ENCODE data around the gene ANKRD13C.

The ANKRD13C gene

DNA sequence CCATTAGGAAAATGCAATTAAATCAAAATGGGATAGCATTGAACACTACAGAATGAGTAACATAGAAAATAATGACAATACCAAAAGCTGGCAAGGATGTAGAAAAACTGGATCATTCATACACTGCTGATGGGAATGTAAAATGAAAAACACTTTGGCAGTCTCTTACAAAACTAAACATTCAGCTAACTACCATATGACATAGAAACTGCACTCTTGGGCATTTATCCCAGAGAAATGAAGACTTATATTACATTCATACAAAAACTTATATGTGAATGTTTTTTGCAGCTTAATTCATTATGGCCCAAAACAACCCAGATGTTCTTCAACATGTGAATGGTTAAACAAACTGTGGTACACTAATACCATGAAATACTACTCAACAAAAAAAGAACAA, 66.4 kb downstream of the ANKRD13C start:
- DNase-seq, result no peak

DNA sequence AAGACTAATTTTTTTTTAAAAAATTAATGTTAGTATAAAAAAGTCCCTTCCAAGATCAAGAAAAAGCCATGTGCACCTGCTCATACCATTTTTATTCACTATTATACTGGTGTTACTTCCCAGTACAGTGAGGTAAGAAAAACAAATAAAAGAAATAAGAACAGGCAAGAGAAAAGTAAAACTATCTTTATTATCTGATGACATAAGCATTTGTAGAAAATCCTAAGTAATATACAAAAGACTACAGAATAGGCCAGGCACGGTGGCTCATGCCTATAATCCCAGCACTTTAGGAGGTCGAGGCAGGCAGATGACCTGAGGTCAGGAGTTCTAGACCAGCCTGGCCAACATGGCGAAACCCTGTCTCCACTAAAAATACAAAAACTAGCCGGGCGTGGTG, 68.1 kb downstream of the ANKRD13C start:
- DNase-seq, result no peak

DNA sequence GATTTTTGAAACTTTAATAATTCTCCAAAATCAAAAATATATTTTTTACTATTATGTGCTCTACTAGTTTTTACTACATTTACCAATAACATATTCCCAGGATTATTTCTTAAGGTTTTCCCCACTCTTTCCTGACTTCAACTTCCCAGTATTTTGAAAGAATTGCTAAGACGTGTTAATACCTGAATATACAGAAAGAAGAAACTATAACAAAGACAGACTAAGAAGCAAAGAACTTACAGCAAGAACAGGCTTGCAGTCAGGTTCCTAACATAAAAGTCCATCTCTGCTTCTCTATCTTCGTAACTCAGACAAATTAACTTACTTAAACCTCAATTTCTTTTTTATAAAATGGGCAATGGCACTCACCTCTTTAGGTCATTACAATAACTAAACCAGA, 70.2 kb downstream of the ANKRD13C start:
- DNase-seq, result no peak

DNA sequence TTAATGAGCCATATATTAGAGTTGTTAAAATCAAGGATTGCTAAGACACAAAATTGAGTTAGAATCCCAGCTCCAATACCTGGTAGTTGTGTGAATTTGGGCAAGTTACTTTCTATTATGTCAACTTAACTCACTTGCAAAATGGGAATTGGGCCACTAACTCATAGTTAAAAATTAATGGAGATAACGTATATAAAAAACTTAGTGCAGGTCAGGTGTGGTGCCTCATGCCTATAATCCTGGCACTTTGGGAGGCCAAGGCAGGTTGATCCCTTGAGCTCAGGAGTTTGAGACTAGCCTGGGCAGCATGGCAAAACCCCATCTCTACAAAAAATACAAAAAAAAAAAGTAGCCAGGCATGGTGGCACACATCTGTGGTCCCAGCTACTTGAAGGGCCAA, 75.8 kb downstream of the ANKRD13C start:
- DNase-seq, result no peak

DNA sequence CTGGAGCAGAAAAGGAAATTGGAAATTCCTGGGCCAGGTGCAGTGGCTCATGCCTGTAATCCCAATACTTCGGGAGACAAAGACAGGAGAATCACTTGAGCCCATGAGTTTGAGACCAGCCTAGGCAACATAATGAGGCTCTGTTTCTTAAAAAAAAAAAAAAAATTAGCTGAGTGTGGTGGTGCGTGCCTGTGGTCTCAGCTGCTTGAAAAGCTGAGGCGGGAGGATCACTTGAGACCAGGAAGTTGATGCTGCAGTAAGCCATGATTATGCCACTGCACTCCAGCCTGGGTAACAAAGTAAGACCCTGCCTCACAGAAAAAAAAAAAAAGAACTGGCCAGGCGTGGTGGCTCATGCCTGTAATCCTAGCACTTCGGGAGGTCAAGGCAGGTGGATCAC, 76.6 kb downstream of the ANKRD13C start:
- DNase-seq, result no peak

DNA sequence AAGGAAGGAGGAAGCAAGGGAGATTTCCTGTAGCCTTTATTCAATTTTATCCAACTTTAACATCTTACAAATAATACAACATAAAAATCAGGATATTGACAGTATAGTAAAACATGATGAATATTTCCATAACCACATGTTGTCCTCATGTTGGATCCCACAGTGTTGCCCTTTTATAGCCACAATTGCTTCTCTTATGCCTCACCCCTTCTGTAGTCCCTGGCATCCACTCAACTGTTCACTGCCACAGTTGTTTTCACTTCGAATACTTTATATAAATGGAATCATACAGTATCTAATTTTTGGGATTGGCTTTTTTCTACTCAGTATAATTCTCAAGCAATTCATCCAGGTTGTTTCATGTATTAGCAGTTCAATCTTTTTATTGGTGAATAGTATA, 88.6 kb downstream of the ANKRD13C start:
- DNase-seq, result no peak

DNA sequence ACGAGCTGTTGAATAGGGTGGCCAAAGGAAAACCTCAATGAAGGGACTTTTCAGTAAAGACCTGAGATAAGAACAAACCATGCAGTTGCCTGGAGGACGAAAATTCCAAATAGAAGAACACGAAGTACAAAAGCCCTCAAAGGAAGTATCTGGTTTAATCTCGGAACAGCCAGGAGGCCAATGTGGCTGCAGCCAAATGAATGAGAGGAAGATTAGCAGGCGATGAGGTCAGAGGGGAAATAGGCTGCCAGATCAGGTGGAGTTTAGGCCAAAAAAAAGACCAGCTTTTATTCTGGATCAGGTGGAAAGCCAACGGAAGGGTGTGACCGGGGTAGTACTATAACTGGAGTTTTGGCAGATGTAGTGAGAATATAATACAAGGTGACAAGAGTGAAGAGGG, 89.7 kb downstream of the ANKRD13C start:
- DNase-seq, result no peak

DNA sequence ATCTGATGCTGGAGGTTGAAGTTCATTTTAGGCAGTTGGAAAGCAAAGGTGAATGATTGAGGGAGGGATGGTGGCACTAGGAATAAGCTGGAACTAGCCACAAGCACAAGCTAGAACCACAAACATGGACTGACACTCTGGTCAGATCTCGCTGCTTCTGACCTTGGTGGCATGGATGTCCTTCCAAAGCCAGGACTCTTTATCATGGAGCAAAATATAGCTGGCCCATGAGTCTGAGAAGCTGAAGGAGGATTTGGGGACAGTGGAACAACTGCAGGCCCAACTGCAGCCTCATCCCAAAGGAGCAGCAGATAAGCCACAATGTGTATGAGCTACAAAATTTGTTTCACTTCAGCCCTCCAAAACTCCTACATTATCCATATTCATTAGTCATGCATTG, 97.9 kb downstream of the ANKRD13C start:
- DNase-seq, result no peak

DNA sequence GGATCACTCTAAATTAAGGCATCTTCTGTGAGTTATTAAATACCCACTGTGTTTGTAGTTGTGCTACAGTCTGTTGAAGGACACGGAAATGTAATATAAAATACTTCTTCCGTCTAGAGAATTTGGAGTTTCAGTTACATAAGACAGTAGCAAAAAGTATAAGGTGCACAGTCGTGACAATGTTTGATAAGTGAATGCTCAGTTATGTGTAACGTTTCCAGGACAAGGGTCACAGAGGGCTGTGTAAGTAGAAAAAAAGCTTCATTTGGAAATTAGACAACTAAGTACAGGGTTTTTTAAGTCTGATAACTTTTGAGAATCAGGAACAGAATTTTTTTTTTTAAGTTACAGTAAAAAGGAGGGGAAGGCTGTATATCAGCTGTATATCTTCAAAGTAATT, 105.8 kb downstream of the ANKRD13C start:
- DNase-seq, result no peak

DNA sequence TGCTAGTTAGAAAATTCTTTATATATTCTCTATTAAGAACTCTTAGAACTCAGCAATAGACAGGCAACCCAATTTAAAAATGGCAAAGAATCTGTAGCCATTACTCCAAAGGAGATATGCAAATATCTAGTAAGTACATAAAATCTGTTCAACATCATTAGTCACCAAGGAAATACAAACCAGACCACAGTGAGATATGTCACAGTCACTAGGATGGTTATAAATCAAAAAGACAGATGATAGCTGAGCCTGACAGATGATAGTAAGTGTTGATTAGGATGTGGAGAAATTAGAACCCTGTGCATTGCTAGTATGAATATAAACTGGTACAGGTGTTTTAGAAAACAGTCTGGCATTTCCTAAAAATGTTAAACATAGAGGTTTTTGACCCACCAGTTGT, 106.8 kb downstream of the ANKRD13C start:
- DNase-seq, result no peak

DNA sequence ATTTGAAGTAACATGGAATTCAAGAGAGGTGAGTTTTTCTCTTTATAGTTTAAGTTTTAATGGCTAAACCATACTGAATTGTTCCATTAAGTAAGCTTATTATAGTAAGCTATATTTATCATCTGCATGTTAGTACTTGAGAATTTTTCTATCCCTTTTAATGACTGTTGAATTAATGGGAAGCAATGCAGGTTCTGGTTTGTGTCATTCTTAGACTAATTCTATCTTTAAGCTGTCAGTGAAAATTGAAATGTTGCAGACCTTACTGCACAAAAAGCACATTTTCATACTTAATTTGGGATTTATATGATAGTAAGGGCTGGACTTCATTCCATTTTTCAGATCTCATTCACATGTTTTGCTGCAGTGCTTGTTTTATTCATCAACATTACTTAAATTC, 107.4 kb downstream of the ANKRD13C start:
- DNase-seq, result no peak

DNA sequence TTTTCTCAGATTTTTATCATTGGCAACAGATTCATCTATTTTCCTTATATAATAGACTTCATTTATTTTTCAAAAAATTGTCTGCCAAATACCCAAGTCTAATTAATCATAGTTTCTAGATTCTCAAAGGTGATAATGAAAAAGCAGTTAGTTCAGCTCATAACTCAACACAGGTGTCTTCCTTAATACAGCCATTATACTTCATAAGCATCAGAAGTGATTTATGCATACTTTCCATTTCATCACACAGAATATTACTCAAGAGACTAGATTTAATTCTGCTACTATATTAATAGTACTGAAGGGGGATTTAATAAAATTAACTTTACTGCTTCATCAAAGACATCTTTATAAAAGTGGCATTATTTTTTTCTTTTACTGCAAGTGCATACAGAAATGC, 114.6 kb downstream of the ANKRD13C start:
- no peak for DNase-seq

DNA sequence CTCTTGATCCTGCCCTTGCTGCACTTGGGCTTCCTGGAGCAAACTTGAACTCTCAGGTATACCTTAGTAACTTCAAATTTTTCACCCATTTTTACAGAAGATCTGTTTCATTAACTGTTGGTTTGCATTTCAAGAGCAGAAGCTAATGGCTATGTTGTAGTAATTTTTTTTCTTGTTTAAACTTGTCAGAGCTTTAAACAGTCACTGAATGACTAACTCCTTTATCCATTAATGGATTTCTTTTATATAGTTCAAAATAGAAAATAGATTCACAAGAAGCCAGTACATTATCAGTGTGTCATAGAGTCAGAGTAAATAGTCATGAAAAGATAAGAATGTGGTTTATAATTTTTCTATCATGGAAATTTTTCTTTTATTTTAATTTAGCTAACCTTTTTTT, 119.8 kb downstream of the ANKRD13C start:
- no peak for DNase-seq

DNA sequence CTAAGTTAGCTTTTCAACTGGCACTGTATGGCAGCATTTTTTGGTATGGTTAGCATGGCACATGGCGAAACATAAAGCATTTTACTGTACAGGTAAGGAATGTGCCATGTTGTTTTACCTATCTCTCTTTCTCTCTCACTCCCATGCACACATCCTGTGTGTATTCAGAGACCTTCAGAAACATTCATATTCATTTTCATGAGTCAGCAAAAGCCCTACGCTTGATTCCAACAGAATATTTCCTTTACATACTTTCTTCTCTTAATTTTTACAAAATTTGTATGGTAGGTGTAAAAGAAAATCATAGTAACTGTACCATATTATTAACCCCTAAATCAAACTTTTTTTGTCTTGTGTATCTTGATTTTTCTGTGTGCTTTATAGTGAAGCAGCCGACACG, 123.0 kb downstream of the ANKRD13C start:
- DNase-seq, result no peak

DNA sequence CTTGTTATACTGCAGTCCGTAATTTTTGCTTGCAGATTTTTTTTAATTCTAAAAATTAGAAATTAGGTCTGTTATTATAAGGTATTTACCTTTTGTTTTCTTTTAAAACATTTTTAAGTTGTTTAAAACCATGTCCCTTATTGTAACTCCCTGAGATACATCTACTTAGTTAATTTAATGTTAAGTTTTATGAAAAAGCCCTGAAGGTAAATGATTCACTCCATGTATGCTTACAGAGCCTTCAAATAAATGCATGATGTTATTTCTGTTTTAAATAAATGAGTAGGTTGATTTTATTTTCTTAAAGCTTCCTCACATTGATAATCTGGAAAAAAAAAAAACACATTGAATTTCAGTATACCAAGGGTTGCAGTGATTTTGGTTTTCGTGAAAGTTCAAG, 125.9 kb downstream of the ANKRD13C start:
- no peak for DNase-seq

DNA sequence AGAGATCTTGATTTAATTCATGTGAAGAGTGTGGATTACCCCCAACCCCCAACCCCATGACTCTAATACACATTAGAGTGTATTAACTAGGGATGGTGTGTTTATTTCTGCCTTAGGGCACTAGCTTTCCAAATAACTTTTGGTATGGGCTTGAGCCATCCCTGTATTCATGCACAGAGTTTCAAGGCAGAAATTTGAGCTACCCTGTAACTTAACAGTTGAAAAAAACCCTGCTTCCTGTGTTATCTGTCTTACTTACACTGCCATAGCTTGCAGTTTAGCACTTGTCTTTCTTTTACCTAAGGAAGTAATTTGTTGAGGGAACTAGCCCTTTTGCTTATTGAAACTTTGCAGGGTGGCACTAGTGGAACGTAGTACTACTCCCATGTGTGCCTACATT, 127.1 kb downstream of the ANKRD13C start:
- no peak for DNase-seq

DNA sequence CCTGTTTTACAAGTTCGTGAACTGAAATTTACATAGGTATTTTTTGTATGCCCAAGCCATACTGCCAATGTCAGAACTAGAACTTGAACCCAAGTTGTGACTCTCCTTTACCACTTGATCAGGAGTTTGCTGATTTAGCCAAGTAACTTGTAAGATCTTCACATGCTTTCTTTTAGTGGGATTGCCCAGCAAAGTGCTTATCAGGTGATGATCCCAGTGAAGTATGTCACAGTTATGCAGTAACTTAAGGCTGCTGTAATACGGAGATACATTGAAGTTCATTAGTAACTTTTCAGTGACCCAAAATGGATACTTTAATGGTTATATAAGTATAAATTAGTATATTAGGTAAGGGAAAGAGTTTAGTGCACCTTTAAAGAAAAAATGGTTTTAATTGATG, 129.6 kb downstream of the ANKRD13C start:
- no peak for DNase-seq

DNA sequence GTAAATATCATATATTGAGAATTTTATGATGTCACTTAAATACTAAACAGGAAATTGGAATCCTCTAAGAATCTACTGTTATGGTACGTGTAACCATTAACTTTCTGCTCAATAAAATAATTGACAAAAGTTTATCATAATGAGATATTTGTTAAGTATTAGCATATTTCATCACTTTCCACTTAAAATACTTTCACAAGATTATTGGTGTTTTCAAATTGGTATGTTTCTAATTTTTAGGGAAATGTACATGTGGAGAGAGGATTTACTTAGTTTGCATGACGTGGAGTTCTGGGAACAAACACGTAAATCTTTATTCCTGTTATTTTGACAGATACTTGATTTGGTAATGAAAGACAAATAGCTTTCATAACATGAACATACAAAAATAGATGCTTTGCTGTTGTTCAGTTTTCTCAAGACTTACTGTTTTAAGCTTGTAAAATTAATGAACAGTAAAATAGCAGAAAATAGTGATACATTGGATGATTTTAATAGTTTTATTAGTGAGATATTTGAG, 131.7 kb downstream of the ANKRD13C start:
- DNase-seq, result no peak

DNA sequence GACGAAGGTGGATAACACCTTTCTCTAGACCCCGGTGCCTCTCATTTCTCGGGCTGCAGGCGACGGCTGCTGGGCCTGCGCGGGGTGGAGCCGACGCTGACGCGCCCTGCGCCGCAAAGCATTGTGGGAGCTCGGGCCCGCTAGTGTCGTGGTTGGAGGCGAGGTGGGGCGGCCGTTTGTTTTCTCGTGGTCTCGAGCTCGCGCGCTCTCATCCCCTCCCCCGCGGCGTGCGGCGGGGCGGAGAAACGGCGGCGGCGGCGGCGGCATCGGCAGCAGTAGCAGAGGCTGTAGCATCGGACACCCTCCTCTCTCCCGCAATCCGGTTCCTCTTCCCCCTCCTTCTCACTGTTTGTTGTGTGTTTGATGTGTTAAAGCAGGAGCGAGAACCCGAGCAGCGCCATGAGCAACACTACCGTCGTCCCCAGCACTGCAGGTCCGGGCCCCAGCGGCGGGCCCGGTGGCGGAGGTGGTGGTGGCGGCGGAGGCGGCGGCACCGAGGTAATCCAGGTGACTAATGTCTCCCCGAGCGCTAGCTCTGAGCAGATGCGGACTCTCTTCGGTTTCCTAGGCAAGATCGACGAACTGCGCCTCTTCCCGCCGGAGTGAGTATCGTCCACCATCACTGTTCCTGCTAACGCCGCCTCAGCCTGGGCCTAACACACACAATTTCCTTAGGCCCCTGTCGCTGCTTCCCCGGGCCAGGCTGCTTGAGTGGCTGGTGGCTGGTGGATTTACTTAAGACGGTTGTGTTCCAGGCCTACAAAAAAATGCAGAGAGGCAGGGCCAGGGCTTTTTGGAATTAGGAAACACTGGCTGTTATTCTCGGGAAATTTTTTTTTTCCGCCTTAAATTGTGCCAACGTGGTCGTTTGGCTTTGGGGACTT, 133.0 kb downstream of the ANKRD13C start, which contains the start of gene SRSF11:
TSS of gene SRSF11 (plus strand) at position 143 of the 884 bp plus-strand sequence. CDS start at position 400, 257 bp downstream.
- peak; percentile 96 for DNase-seq

DNA sequence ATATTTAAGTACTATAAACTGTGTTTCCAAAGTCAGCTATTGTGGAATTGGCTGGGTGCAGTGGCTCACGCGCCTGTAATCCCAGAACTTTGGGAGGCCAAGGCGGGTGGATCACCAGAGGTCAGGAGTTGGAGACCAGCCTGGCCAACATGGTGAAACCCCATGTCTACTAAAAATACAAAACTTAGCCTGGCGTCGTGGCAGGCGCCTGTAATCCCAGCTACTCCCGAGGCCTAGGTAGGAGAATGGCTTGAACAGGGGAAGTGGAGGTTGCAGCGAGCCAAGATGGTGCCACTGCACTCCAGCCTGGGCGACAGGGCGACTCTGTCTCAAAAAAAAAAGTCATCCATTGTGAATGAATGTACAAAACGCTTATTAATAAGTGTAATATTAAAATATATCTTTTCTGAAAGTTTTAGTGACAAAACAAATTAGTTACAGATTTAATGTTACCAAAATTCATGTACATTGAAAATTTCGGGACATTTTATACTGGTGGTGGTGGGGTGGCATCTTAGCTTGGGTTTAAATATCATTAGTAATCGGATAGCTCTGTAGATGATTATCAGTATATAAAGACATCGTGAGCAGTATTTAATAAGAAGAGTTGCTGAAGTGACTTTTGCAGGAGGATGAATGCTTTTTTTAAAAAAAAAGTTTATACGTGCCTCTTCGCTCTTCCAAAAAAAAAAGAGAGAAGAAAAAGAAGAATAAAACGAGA, 133.8 kb downstream of the ANKRD13C start:
- no peak for DNase-seq

DNA sequence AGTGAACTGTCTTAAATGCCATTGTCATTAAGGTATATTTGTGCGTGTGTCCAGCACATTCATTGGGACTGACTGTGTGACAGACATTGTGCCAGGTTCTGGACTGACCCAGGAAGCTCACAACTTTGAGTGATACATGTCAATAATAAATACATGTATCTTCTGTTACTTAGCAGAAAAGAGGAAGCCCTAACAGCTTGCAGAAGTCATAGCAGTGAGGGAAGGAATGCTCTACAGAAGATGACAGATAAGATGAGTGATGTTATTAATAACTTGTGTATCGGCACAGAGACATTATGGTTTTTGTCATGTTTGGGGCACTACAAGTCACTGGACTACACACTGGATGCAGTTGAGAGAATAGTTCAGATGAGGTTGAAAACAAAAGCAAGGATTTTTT, 134.5 kb downstream of the ANKRD13C start:
- no peak for DNase-seq

DNA sequence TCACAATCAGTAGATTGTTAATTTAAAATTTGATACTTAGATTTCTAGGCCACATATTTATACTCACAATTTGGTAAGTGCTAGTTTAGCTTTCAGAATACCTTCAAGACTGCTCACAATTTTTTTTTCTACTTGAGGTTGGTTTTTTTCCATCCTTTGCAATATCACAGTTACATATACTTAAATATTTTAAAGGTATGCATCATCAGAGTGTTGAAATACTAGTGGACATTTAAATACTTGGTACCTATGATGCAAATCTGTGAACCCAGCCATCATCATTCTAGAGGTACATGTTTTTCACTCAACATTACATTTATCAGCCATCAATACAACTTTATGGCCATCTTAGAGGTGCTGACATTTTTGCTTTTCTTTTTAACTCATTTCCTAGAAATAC, 143.0 kb downstream of the ANKRD13C start:
- no peak for DNase-seq

DNA sequence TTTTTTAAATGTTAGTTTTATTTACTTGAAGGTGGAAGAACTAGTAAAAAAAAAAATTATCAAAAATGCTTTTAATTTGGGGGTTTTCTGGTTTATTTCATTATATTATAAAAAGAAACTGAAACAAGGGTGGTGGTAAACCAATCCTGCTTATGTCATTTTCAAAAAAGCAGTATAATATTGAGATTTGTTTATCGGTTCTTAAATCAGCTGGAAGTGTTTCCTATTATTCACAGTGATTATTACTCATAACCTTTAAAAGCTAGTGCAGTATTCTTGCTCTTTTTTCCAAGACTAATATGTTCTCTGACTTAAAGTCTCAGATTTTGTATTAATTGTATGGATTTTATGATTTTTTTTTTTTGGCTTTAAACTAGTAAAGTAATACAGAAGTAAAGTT, 143.7 kb downstream of the ANKRD13C start:
- no peak for DNase-seq
